Fibroblast of mammary gland (primary cell): Measurements from ENCODE around the gene OR13A1.
"Not testable (repeated sequence)": the region's sequence is repeated elsewhere in the genome, so short reads cannot be mapped to it uniquely, and the experiment has no call there.

Source experiments
- DNase-seq: peaks from one replicate; pipeline ENCODE4 v3.0.0-alpha.2; 2010; ENCODE audit warnings: low read depth
- H3K4me3 ChIP-seq: 2 replicates; pipeline ENCODE4 v1.5.1; 2011; ENCODE audit warnings: low read depth, mild to moderate bottlenecking, low read length, moderate library complexity; ENCODE audit not compliant: control insufficient read depth
- CTCF ChIP-seq: conservative IDR thresholded peaks from 2 replicates; pipeline ENCODE4 v1.5.1; 2011; ENCODE audit warnings: low read depth, low read length, inconsistent platforms; ENCODE audit not compliant: control insufficient read depth, insufficient read depth

The OR13A1 gene

GRCh38 chr10:45339894-45340293, 24.5 kb upstream of the OR13A1 start:
- DNase-seq: no peak
- TF ChIP-seq CTCF: no peak
- no peak overlapping the region for H3K4me3 ChIP-seq

- not testable (repeated sequence) for H3K4me3 ChIP-seq, DNase-seq
These were observed 16.4 kb upstream of the OR13A1 start for GRCh38 chr10:45331824-45332223.

GRCh38 chr10:45326864-45327263, 11.5 kb upstream of the OR13A1 start:
- not testable (repeated sequence) for DNase-seq, H3K4me3 ChIP-seq

- TF ChIP-seq CTCF: no peak
- no peak for DNase-seq
- H3K4me3 ChIP-seq: no peak overlapping the region
These were observed 9.7 kb upstream of the OR13A1 start for GRCh38 chr10:45325116-45325515.

GRCh38 chr10:45319702-45320101, 4.3 kb upstream of the OR13A1 start:
- TF ChIP-seq CTCF: no peak
- no peak for DNase-seq
- no peak overlapping the region for H3K4me3 ChIP-seq

GRCh38 chr10:45313264-45313873, 2.0 kb downstream of the OR13A1 start:
- no peak overlapping the region for H3K4me3 ChIP-seq
- DNase-seq: no peak
- TF ChIP-seq CTCF: no peak

GRCh38 chr10:45308707-45309106, 6.7 kb downstream of the OR13A1 start:
- H3K4me3 ChIP-seq: no peak overlapping the region
- no peak for DNase-seq
- no peak for TF ChIP-seq CTCF

GRCh38 chr10:45302573-45302972, 12.8 kb downstream of the OR13A1 start:
- TF ChIP-seq CTCF: no peak
- DNase-seq: no peak
- no peak overlapping the region for H3K4me3 ChIP-seq

GRCh38 chr10:45298341-45298955, 17.0 kb downstream of the OR13A1 start:
- not testable (repeated sequence) for H3K4me3 ChIP-seq, DNase-seq
